ENCODE results near the gene CTR9.

GRCh38 chr11:10701982-10702381, 49.1 kb upstream of the CTR9 start:
- TF ChIP-seq HDAC2 (CRISPR knock-in tag; IDR thresholded peaks at IDR 0.05) (no peak), MIXL1 (CRISPR knock-in tag; IDR thresholded peaks at IDR 0.05) (no peak), TGIF2 (CRISPR knock-in tag; IDR thresholded peaks at IDR 0.05) (no peak), GMEB1 (CRISPR knock-in tag; IDR thresholded peaks at IDR 0.05; ENCODE audit: borderline replicate concordance) (no peak), ZBTB21 (CRISPR knock-in tag; IDR thresholded peaks at IDR 0.05) (no peak), ETS1 (CRISPR knock-in tag; IDR thresholded peaks at IDR 0.05) (no peak), POLR2A (IDR thresholded peaks at IDR 0.05; ENCODE audit: insufficient read depth in 1 of 2, low read depth in 2 of 2, low read length in 2 of 2) (no peak), MEF2D (CRISPR knock-in tag; IDR thresholded peaks at IDR 0.05) (no peak), FOXK1 (CRISPR knock-in tag; IDR thresholded peaks at IDR 0.05; ENCODE audit: borderline replicate concordance, low read depth) (no peak), RFX5 (IDR thresholded peaks at IDR 0.05; ENCODE audit: low read depth, low read length) (no peak), POLR2AphosphoS2 (IDR thresholded peaks at IDR 0.05; ENCODE audit: low read depth, low read length) (no peak)
- TF ChIP-seq, protein P1, sequence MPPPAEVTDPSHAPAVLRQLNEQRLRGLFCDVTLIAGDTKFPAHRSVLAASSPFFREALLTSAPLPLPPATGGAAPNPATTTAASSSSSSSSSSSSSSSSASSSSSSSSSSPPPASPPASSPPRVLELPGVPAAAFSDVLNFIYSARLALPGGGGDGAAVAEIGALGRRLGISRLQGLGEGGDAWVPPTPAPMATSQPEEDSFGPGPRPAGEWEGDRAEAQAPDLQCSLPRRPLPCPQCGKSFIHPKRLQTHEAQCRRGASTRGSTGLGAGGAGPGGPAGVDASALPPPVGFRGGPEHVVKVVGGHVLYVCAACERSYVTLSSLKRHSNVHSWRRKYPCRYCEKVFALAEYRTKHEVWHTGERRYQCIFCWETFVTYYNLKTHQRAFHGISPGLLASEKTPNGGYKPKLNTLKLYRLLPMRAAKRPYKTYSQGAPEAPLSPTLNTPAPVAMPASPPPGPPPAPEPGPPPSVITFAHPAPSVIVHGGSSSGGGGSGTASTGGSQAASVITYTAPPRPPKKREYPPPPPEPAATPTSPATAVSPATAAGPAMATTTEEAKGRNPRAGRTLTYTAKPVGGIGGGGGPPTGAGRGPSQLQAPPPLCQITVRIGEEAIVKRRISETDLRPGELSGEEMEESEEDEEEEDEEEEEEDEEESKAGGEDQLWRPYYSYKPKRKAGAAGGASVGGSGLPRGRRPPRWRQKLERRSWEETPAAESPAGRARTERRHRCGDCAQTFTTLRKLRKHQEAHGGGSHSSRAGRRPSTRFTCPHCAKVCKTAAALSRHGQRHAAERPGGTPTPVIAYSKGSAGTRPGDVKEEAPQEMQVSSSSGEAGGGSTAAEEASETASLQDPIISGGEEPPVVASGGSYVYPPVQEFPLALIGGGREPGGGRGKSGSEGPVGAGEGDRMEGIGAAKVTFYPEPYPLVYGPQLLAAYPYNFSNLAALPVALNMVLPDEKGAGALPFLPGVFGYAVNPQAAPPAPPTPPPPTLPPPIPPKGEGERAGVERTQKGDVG (CRISPR knock-in tag; IDR thresholded peaks at IDR 0.05; ENCODE audit: borderline replicate concordance): no peak
- TF ChIP-seq, protein P2, sequence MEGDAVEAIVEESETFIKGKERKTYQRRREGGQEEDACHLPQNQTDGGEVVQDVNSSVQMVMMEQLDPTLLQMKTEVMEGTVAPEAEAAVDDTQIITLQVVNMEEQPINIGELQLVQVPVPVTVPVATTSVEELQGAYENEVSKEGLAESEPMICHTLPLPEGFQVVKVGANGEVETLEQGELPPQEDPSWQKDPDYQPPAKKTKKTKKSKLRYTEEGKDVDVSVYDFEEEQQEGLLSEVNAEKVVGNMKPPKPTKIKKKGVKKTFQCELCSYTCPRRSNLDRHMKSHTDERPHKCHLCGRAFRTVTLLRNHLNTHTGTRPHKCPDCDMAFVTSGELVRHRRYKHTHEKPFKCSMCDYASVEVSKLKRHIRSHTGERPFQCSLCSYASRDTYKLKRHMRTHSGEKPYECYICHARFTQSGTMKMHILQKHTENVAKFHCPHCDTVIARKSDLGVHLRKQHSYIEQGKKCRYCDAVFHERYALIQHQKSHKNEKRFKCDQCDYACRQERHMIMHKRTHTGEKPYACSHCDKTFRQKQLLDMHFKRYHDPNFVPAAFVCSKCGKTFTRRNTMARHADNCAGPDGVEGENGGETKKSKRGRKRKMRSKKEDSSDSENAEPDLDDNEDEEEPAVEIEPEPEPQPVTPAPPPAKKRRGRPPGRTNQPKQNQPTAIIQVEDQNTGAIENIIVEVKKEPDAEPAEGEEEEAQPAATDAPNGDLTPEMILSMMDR (CRISPR knock-in tag; IDR thresholded peaks at IDR 0.05): no peak

Data from HepG2 (cell line).